Cortex of kidney (tissue), 1 donor: ENCODE results near the gene NUPR1.
"Not testable (repeated sequence)": the region's sequence is repeated elsewhere in the genome, so short reads cannot be mapped to it uniquely, and the experiment has no call there.

Experiments
- DNase-seq: peaks from one replicate; lab custom pipeline; 2025; lab: John Stamatoyannopoulos, UW

Gene NUPR1

DNA sequence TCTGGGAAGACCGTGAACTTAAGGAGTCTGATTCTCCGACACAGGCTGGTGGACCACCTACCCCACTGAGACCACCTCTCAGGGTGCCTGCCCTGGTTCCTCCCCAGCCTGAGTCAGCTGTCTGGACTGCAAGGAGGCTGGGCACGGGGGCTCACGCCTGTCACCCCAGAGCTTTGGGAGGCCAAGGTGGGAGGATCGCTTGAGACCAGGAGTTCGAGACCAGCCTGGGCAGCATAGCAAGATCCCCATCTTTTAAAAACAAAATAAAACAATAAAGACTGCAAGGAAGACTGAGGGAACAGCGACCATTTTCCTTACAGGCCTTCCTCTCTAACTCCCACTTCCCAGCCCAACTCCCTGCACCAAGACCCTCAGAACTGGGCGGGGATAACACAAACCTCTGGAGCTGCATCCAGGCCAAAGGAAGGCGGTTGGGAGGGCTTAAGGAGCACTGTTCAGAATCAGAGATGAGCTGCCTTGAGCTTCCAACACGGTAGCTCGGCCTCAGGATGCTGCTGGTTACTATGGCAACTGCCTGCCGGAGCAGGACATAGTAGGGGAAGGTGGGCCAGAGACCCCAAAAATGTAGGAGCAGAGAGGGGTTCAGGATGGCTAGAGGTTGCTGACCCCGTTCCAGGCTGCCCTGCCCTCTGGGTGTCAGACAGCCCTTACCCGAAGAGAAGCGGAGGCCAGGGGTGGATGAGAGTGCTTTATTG, 40.0 kb downstream of the NUPR1 start:
- DNase-seq = no peak

- no peak for DNase-seq
Measured at GRCh38 chr16:28497861-28498599, 40.7 kb downstream of the NUPR1 start.

DNA sequence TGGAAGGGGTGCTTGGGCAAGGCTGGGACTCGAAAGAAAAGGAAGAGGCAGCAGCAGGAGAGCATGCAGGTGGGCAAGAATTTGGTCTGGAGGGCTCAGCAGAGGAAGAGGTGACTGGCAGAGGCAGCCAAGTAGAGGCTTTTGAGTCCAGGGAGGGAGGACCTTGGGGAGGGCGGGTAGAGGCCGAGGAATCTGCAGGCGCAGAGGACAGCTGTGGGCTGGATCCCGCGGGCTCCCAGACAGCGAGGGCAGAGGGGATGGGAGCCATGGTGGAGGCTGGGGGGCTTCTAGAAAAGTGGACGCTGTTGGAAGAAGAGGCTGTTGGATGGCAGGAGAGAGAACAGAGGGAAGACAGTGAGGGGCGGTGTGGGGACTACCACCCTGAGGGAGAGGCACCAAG, 41.4 kb downstream of the NUPR1 start:
- no peak for DNase-seq

DNA sequence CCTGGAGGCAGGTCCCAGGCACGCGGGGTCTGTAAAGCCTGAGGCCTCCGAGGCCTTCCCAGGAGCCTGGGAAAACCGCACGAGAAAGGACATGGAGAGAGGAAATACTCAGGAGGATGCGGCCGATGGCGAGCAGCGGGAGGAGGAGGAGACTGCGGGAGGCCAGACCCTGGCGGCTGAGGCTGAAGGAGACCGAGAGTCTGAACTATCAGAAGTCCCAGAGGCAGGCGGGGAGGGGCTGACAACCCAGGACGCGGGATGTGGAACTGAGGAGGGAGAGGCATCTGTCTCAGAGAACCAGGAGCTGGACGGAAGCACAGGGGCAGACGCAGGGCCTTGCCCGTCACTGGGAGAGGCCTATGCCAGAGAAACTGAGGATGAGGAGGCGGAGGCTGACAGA, 41.9 kb downstream of the NUPR1 start:
- DNase-seq = no peak

- no peak for DNase-seq
Measured at GRCh38 chr16:28495795-28496749, 42.7 kb downstream of the NUPR1 start.

DNA sequence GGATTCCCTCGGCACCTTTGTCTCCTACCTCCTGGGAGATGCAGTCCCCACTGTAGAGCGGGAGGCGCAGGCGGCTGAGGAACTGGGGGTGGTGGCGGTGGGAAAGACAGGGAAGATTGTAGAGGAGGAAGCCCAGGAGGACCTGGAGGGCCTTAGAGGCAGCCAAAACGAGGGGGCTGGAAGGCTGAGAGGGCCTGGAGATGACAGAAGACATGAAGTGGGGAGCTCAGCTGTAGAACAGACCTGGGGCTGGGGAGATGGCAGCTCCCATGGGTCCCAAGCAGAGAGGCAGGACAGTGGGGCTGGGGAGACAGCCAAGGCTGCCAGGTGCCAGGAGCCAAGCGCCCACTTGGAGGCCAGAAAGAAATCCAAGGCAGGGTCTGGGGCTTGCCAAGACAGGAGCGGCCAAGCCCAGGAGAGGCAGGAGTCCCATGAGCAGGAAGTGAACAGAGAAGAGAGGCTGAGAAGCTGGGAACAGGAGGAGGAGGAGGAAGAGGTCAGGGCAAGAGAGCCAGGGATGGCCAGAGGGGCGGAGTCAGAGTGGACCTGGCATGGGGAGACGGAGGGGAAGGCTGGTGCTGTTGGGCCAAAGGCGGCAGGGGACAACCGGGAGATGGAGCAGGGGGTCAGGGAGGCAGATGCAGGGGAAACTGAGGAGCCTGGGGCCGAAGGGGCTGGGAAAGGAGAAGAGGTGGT, 43.5 kb downstream of the NUPR1 start:
- no peak for DNase-seq

GRCh38 chr16:28494121-28494851, 44.5 kb downstream of the NUPR1 start, which contains the start of gene APOBR:
Gene APOBR (plus strand): TSS chr16:28494643. CDS start chr16:28494682, 39 bp downstream.
- DNase-seq = no peak

DNA sequence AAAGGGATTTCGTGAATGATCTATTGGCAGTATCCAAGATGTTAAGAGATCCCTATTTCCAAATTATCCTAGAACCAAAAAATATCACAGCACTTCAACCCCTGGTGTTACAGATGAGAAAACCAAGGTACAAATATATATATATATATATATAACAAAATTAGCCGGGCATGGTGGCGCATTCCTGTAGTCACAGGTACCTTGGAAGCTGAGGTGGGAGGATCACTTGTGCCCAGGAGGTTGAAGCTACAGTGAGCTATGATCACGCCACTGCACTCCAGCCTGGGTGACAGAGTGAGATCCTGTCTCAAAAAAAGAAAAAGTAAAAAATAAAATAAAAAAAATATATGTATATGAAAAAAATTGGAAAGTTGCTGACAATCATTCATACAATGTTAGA, 46.3 kb downstream of the NUPR1 start:
- no peak for DNase-seq

DNA sequence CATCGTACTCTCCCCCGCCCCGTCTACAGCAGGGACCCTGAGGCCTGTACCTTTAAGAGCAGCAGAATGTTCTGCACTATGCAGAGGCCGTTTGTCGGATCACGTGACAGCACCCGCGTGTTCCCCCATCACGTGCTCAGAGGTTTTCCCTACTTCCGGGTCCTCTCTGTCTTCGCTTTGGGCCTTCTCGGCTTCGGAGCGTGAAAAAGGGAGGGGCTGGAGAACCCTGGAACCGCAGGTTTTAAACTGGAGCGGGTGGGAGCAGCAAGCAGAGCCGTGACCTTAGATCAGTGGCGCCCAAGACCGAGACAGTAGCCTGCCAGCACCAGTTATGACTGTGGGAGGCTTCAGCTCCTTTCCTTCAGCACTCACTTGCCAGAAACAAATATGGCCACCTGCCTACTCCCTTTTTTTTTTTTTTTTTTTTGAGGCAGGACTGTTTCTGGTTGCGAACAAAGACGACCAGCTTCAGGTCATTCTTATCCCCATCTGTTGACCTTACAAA, 46.8 kb downstream of the NUPR1 start, which contains the start of gene CLN3:
TSS of gene CLN3 (minus strand) at position 105 of the 505 bp plus-strand sequence. CDS start 315 bp downstream, outside the sequence.
- no peak for DNase-seq

- DNase-seq = no peak
Measured at GRCh38 chr16:28491230-28491969, 47.4 kb downstream of the NUPR1 start.

GRCh38 chr16:28486266-28486665, 52.5 kb downstream of the NUPR1 start:
- DNase-seq = no peak

DNA sequence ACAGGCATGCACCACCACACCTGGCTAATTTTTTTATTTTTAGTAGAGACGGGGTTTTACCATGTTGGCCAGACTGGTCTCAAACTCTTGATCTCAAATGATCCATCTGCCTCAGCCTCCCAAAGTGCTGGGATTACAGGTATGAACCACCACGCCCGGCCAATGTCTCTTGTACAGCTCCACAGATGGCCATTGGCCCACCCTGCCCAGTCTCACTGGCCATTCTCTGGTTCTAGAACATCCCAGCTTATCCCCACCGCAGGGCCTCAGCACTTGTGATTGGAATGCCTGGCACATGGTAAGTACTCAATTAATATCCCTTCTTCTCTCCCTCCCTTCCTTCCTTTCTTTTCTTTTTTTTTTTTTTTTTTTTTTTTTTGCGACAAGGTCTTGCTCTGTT, 55.4 kb downstream of the NUPR1 start:
- not testable (repeated sequence) for DNase-seq
